NK-92 (cell line): ENCODE data around the gene EIF3A.
"Not testable (repeated sequence)": the region's sequence is repeated elsewhere in the genome, so short reads cannot be mapped to it uniquely, and the experiment has no call there.

Source experiments
- DNase-seq: peaks from one replicate; lab custom pipeline; 2025; ENCODE audit not compliant: unreplicated experiment; lab: John Stamatoyannopoulos, UW

EIF3A gene

GRCh38 chr10:119080521-119081259 is at the start of gene EIF3A:
EIF3A (minus strand) TSS chr10:119080817; CDS start chr10:119080676, 141 bp downstream.
- no peak for DNase-seq

GRCh38 chr10:119129721-119130120 is 49.1 kb upstream of the EIF3A start:
- DNase-seq = no peak

GRCh38 chr10:119125942-119126341 is 45.3 kb upstream of the EIF3A start:
- DNase-seq = no peak

GRCh38 chr10:119120875-119121274 is 40.3 kb upstream of the EIF3A start:
- no peak for DNase-seq

GRCh38 chr10:119120413-119120867 is 39.8 kb upstream of the EIF3A start:
- no peak for DNase-seq

- no peak for DNase-seq
Observed at GRCh38 chr10:119119400-119119799, 38.8 kb upstream of the EIF3A start.

GRCh38 chr10:119118231-119118630 is 37.6 kb upstream of the EIF3A start:
- DNase-seq = no peak

- no peak for DNase-seq
Observed at GRCh38 chr10:119116326-119116951, 35.8 kb upstream of the EIF3A start.

GRCh38 chr10:119115926-119116325 is 35.3 kb upstream of the EIF3A start:
- no peak for DNase-seq

GRCh38 chr10:119113751-119114732 is 33.4 kb upstream of the EIF3A start:
- DNase-seq = no peak

GRCh38 chr10:119112056-119112455 is 31.4 kb upstream of the EIF3A start:
- DNase-seq = no peak

GRCh38 chr10:119107771-119108170 is 27.2 kb upstream of the EIF3A start:
- DNase-seq = not testable (repeated sequence)

- not testable (repeated sequence) for DNase-seq
Observed at GRCh38 chr10:119107106-119107505, 26.5 kb upstream of the EIF3A start.

GRCh38 chr10:119105899-119106298 is 25.3 kb upstream of the EIF3A start:
- not testable (repeated sequence) for DNase-seq

- DNase-seq = no peak
Observed at GRCh38 chr10:119105155-119105554, 24.5 kb upstream of the EIF3A start.

- no peak for DNase-seq
Observed at GRCh38 chr10:119104654-119105015, 24.0 kb upstream of the EIF3A start.

- DNase-seq = no peak
Observed at GRCh38 chr10:119103903-119104653, 23.5 kb upstream of the EIF3A start, which contains the start of gene DENND10. DENND10 (plus strand) TSS chr10:119104113; CDS start chr10:119104143, 30 bp downstream.

- DNase-seq = no peak
Observed at GRCh38 chr10:119103241-119103902, 22.8 kb upstream of the EIF3A start.

GRCh38 chr10:119101366-119102098 is 20.9 kb upstream of the EIF3A start:
- DNase-seq = no peak
